ENCODE data around the gene ECI2.

Gene ECI2

DNA sequence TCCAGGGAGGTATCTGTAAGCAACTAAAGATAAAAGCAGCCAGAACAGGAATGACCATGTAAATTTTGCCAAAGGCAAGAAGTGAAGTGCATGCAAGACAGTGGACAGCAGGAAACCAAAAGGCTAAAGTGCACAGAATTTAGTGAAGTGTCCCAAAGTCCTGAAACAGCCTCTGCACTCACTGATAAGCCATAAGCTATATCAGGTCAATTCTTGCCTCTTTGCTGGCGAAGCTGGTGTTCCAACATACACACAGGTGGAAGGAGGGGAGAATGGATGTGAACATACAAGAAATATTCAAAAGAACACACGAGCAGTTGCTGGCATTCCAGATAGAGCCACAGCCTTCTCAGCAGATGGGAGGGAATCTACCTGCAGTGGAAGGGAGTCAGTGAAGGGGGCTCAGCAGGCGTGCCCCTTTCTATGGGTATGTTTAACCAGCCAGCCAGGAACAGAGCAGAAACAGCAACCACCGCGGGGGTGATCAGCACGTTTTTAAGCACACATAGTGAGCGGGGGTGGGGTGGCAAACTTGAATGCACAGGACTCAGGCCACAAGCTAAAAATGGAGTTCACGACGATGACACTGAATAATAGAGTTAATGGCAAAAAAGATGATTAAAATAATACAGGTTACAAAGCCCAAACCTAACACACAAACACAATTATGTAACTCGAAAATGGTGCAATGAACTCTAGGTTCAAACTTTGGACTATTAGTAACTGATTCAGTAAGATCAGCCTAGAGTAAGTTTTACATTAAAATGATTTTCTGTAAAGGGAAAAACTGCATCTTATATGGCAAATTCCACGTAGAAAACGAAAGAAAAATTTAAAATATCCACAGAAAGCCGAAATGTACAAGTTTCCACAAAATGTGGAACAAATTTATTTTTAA lies 1.2 kb downstream of the ECI2 start:
- no peak for DNase-seq (ENCODE audit: low spot score)
- peak overlapping the region; percentile 37 for H3K27ac ChIP-seq (ENCODE audit: poor library complexity, severe bottlenecking)
- no peak for ATAC-seq (ENCODE audit: low read depth)

DNA sequence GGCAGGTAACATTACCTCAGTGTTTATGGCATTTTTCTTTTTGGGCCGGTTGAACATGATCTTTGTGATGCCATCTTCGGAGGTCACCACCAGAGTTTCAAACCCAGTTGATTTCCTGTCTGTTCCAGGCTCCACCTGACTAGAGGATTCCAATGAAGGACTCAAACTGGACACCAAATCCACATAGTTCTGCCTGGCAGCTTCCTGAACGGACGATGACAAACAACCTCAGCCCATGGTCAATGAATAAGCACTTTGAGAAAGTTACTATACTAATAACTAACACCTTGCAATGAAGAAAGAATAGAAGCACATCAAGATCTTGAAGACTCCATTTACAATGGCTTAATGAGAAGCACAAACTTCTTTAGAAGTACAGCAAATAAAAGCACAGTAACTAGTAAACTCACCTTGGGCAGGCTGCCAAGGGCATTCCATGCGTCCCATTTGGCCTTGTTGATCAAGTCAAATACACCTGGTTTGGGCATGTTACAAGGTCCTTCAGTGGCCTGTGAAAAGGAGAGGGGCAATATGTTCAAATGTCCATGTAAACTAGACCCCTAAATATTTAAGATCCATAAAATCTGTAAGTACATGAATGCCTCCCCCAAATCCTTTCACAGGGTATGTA lies 4.9 kb downstream of the ECI2 start:
- no peak for ATAC-seq (ENCODE audit: low read depth)
- H3K4me3 ChIP-seq (ENCODE audit: severe bottlenecking) = no peak overlapping the region

More for the DNA sequence above, 1.2 kb downstream of the ECI2 start:
- H3K36me3 ChIP-seq (ENCODE audit: low read depth) = peaks cover 37% of the 10 kb centered on the region
- H3K4me1 ChIP-seq (ENCODE audit: insufficient read depth, poor library complexity, severe bottlenecking) = peaks cover 7% of the 10 kb centered on the region
- no peak for TF ChIP-seq CTCF (IDR thresholded peaks at IDR 0.05; ENCODE audit: poor library complexity, severe bottlenecking)
- no peaks in the 10 kb centered on the region for H3K9me3 ChIP-seq (ENCODE audit: severe bottlenecking)
- H3K4me3 ChIP-seq (ENCODE audit: severe bottlenecking) = peak overlapping the region; percentile 64
- H3K27me3 ChIP-seq (ENCODE audit: insufficient read depth, poor library complexity, severe bottlenecking) = no peaks in the 10 kb centered on the region

GRCh38 chr6:4129446-4129845 lies 5.9 kb downstream of the ECI2 start:
- ATAC-seq (ENCODE audit: low read depth) (no peak), DNase-seq (ENCODE audit: low spot score) (no peak)
- Histone ChIP-seq H3K9me3 (ENCODE audit: severe bottlenecking) (no peaks in the 10 kb centered on the region), H3K27ac (ENCODE audit: poor library complexity, severe bottlenecking) (no peak overlapping the region), H3K36me3 (ENCODE audit: low read depth) (peaks cover 74% of the 10 kb centered on the region), H3K27me3 (ENCODE audit: insufficient read depth, poor library complexity, severe bottlenecking) (no peaks in the 10 kb centered on the region), H3K4me1 (ENCODE audit: insufficient read depth, poor library complexity, severe bottlenecking) (peaks cover 17% of the 10 kb centered on the region), H3K4me3 (ENCODE audit: severe bottlenecking) (no peak overlapping the region)
- TF ChIP-seq CTCF (IDR thresholded peaks at IDR 0.05; ENCODE audit: poor library complexity, severe bottlenecking) = no peak

More for the DNA sequence above, 4.9 kb downstream of the ECI2 start:
- Histone ChIP-seq H3K27ac (ENCODE audit: poor library complexity, severe bottlenecking) (no peak overlapping the region), H3K27me3 (ENCODE audit: insufficient read depth, poor library complexity, severe bottlenecking) (no peaks in the 10 kb centered on the region), H3K4me1 (ENCODE audit: insufficient read depth, poor library complexity, severe bottlenecking) (peaks cover 15% of the 10 kb centered on the region), H3K36me3 (ENCODE audit: low read depth) (peaks cover 64% of the 10 kb centered on the region), H3K9me3 (ENCODE audit: severe bottlenecking) (no peaks in the 10 kb centered on the region)
- DNase-seq (ENCODE audit: low spot score) = no peak
- TF ChIP-seq CTCF (IDR thresholded peaks at IDR 0.05; ENCODE audit: poor library complexity, severe bottlenecking) = no peak

DNA sequence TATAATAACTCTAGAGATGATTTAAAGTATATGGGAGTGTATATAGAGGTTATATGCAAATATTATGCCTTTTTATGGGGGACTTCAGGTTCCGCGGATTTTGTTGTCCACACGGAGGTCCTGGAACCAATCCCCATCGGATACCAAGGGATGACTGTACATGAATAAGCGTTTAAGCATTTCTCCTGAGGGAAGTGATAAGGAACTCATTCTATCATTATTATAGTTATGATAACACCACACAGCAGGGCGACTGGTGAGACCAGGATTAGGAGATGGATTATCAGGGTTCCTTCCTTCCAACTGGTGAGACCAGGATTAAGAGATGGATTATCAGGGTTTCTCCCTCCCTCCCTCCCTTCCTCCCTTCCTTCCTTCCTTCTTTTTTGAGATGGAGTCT lies 6.6 kb downstream of the ECI2 start:
- Histone ChIP-seq H3K27me3 (ENCODE audit: insufficient read depth, poor library complexity, severe bottlenecking) (no peaks in the 10 kb centered on the region), H3K4me3 (ENCODE audit: severe bottlenecking) (no peak overlapping the region), H3K9me3 (ENCODE audit: severe bottlenecking) (no peaks in the 10 kb centered on the region), H3K36me3 (ENCODE audit: low read depth) (peaks cover 81% of the 10 kb centered on the region), H3K4me1 (ENCODE audit: insufficient read depth, poor library complexity, severe bottlenecking) (peaks cover 16% of the 10 kb centered on the region), H3K27ac (ENCODE audit: poor library complexity, severe bottlenecking) (no peak overlapping the region)
- DNase-seq (ENCODE audit: low spot score) = no peak
- TF ChIP-seq CTCF (IDR thresholded peaks at IDR 0.05; ENCODE audit: poor library complexity, severe bottlenecking) = no peak
- ATAC-seq (ENCODE audit: low read depth) = no peak
